HEK293 (cell line): ENCODE measurements around the gene PLEKHA3.

Experiments used
- CTCF ChIA-PET: fragments of 350-600 bp; formaldehyde crosslinking; extraction: SDS; loops from one replicate; lab custom pipeline; 2021; ENCODE audit warnings: antibody characterized with exemption; lab: Yijun Ruan, JAX
- POLR2A ChIA-PET: fragments of 300-600 bp; formaldehyde crosslinking; extraction: SDS; loops from one replicate; lab custom pipeline; 2020; ENCODE audit warnings: antibody characterized with exemption, inconsistent platforms; lab: Yijun Ruan, JAX
- H3K27ac ChIP-seq: fragments of 200-500 bp; sonication (Bioruptor generic); 2 replicates; pipeline ENCODE4 v1.5.1; 2014; ENCODE audit warnings: low read depth, low read length, control low read depth, inconsistent platforms; ENCODE audit errors: extremely low read depth
- H3K36me3 ChIP-seq, 2 experiments: fragments of 200-500 bp in 1 of 2; sonication (Bioruptor generic) in 1 of 2; 1 replicate in 1 of 2; 2 replicates in 1 of 2; pipeline ENCODE4 v1.5.1; 2014 to 2017; ENCODE audit warnings: inconsistent platforms in 2 of 2, low read length in 2 of 2; ENCODE audit not compliant: control insufficient read depth in 2 of 2, insufficient read depth in 1 of 2
- H3K4me1 ChIP-seq: fragments of 200-500 bp; sonication (Bioruptor generic); 2 replicates; pipeline ENCODE4 v1.5.1; 2014; ENCODE audit warnings: mild to moderate bottlenecking, low read length, inconsistent platforms; ENCODE audit not compliant: control insufficient read depth, insufficient read depth
- H3K4me3 ChIP-seq: 2 replicates; pipeline ENCODE4 v1.5.1; 2011; ENCODE audit warnings: low read depth, mild to moderate bottlenecking, control low read depth, low read length, moderate library complexity
- H3K9me3 ChIP-seq: fragments of 200-500 bp; sonication (Bioruptor generic); 2 replicates; pipeline ENCODE4 v1.5.1; 2014; ENCODE audit warnings: low read depth, low read length, inconsistent platforms; ENCODE audit not compliant: control insufficient read depth, insufficient read depth
- CTCF ChIP-seq: fragments of 450-650 bp; formaldehyde crosslinking; IDR thresholded peaks from 2 replicates; pipeline ENCODE4 v1.5.1; 2016; ENCODE audit warnings: missing biosample characterization, missing genetic modification characterization
- KLF17 ChIP-seq: fragments of 450-650 bp; formaldehyde crosslinking; IDR thresholded peaks from 2 replicates; pipeline ENCODE4 v1.5.1; 2016; ENCODE audit warnings: missing biosample characterization, missing genetic modification characterization
- PBX3 ChIP-seq: sonication (generic); formaldehyde crosslinking; IDR thresholded peaks from 2 replicates; pipeline ENCODE4 v1.8.1; 2022; ENCODE audit warnings: mild to moderate bottlenecking, moderate library complexity, missing genetic modification reagents
- ZBTB21 ChIP-seq: fragments of 450-650 bp; formaldehyde crosslinking; IDR thresholded peaks from 2 replicates; pipeline ENCODE4 v1.5.1; 2017; ENCODE audit warnings: missing biosample characterization, missing genetic modification characterization
- ZIC2 ChIP-seq: fragments of 450-650 bp; formaldehyde crosslinking; IDR thresholded peaks from 2 replicates; pipeline ENCODE4 v1.5.1; 2016; ENCODE audit warnings: missing biosample characterization, missing genetic modification characterization
- ZNF114 ChIP-seq: fragments of 450-650 bp; formaldehyde crosslinking; IDR thresholded peaks from 2 replicates; pipeline ENCODE4 v1.5.0; 2017; ENCODE audit warnings: missing biosample characterization, missing genetic modification characterization
- ZNF133 ChIP-seq: fragments of 450-650 bp; formaldehyde crosslinking; IDR thresholded peaks from 2 replicates; pipeline ENCODE4 v1.5.1; 2016; ENCODE audit warnings: missing biosample characterization, missing genetic modification characterization
- ZNF175 ChIP-seq: fragments of 450-650 bp; formaldehyde crosslinking; IDR thresholded peaks from 2 replicates; pipeline ENCODE4 v1.5.1; 2016; ENCODE audit warnings: missing biosample characterization, missing genetic modification characterization
- ZNF214 ChIP-seq: fragments of 450-650 bp; formaldehyde crosslinking; IDR thresholded peaks from 2 replicates; pipeline ENCODE4 v1.5.1; 2017; ENCODE audit warnings: missing biosample characterization, mild to moderate bottlenecking, missing genetic modification characterization, borderline replicate concordance
- ZNF280C ChIP-seq: fragments of 450-650 bp; formaldehyde crosslinking; IDR thresholded peaks from 2 replicates; pipeline ENCODE4 v1.5.1; 2016; ENCODE audit warnings: missing biosample characterization, missing genetic modification characterization
- ZNF341 ChIP-seq: fragments of 450-650 bp; formaldehyde crosslinking; IDR thresholded peaks from 2 replicates; pipeline ENCODE4; 2016; ENCODE audit warnings: low read depth, missing biosample characterization, missing genetic modification characterization
- ZNF48 ChIP-seq: fragments of 450-650 bp; formaldehyde crosslinking; IDR thresholded peaks from 2 replicates; pipeline ENCODE4 v1.5.1; 2016; ENCODE audit warnings: missing biosample characterization, missing genetic modification characterization
- ZNF518A ChIP-seq: fragments of 450-650 bp; formaldehyde crosslinking; conservative IDR thresholded peaks from 2 replicates; pipeline ENCODE4 v1.5.1; 2016; ENCODE audit warnings: low read depth, missing biosample characterization, missing genetic modification characterization
- ZNF548 ChIP-seq: fragments of 450-650 bp; formaldehyde crosslinking; IDR thresholded peaks from 2 replicates; pipeline ENCODE4 v1.5.1; 2016; ENCODE audit warnings: missing biosample characterization, missing genetic modification characterization
- ZNF692 ChIP-seq: fragments of 450-650 bp; formaldehyde crosslinking; IDR thresholded peaks from 2 replicates; pipeline ENCODE4 v1.5.1; 2016; ENCODE audit warnings: missing biosample characterization, missing genetic modification characterization
- ZNF701 ChIP-seq: fragments of 450-650 bp; formaldehyde crosslinking; IDR thresholded peaks from 2 replicates; pipeline ENCODE4 v1.5.1; 2016; ENCODE audit warnings: missing biosample characterization, missing genetic modification characterization
- ZNF776 ChIP-seq: fragments of 450-650 bp; formaldehyde crosslinking; IDR thresholded peaks from 2 replicates; pipeline ENCODE4 v1.5.0; 2017; ENCODE audit warnings: missing biosample characterization, missing genetic modification characterization, borderline replicate concordance
- ZNF830 ChIP-seq: fragments of 450-650 bp; IDR thresholded peaks from 2 replicates; pipeline ENCODE4 v1.5.0; 2018; ENCODE audit warnings: missing biosample characterization, missing genetic modification characterization, low read depth, mild to moderate bottlenecking, moderate library complexity

PLEKHA3 gene

GRCh38 chr2:178521304-178522150 lies 41.3 kb downstream of the PLEKHA3 start:
- ChIA-PET POLR2A (no interaction called here), CTCF (interaction anchor here (0.6 to 1.4 kb wide), 2 partner anchors 26 to 406 kb away, joined by 3 to 5 read pairs; no protein-coding TSS in a partner anchor)
- H3K4me1 ChIP-seq, result no peaks in the 10 kb centered on the region
- no peak overlapping the region for H3K4me3 ChIP-seq
- H3K9me3 ChIP-seq, result no peaks in the 10 kb centered on the region
- H3K27ac ChIP-seq, result no peak overlapping the region
- TF ChIP-seq ZNF830 (tag by site-specific recombination) (no peak), ZNF214 (tag by site-specific recombination) (no peak), ZNF548 (peak; percentile 63; the same call in 1 of the 2 replicates), ZNF341 (tag by site-specific recombination) (no peak), ZNF701 (tag by site-specific recombination) (no peak)
- H3K36me3 ChIP-seq, result peaks cover 0 to 10% of the 10 kb centered on the region in 2 experiments; a peak in 2 of 3 replicates

- 0 out of 2 replicates have a peak overlapping the region, but pooled peaks have one; percentile 2 for H3K27ac ChIP-seq
- H3K36me3 ChIP-seq, result peaks cover 0 to 9% of the 10 kb centered on the region in 2 experiments; a peak in 1 of 3 replicates
- POLR2A ChIA-PET, result interaction anchor here (2.8 kb wide), 1 partner anchor 72 kb away, joined by 10 read pairs; the partner anchor contains the start of genes PJVK and PRKRA
- H3K9me3 ChIP-seq, result no peaks in the 10 kb centered on the region
- CTCF ChIA-PET, result interaction anchor here (0.7 to 1.8 kb wide), 14 partner anchors 10 to 467 kb away, joined by 3 to 6 read pairs (median 3); no protein-coding TSS in a partner anchor
- H3K4me1 ChIP-seq, result no peaks in the 10 kb centered on the region
- H3K4me3 ChIP-seq, result peak overlapping the region; percentile 85
- peak; percentile 98 for TF ChIP-seq ZBTB21 (tag by site-specific recombination)
- TF ChIP-seq ZNF280C (tag by site-specific recombination), result no peak
- peak; percentile 82 for TF ChIP-seq ZNF518A (tag by site-specific recombination)
- no peak for TF ChIP-seq ZNF175 (tag by site-specific recombination)
- peak; percentile 56; the same call in 1 of the 2 replicates for TF ChIP-seq ZNF692 (tag by site-specific recombination)
- 0 out of 2 replicates have a peak, but pooled peaks have one; percentile 41 for TF ChIP-seq KLF17 (tag by site-specific recombination)
- TF ChIP-seq ZNF133 (tag by site-specific recombination), result no peak
- TF ChIP-seq ZNF214 (tag by site-specific recombination), result no peak
- TF ChIP-seq ZNF341 (tag by site-specific recombination), result peak; percentile 64
- TF ChIP-seq CTCF (tag by site-specific recombination), result peak; percentile 94
- TF ChIP-seq PBX3 (CRISPR knock-in tag), result no peak
- TF ChIP-seq ZNF48, result no peak
- TF ChIP-seq ZNF114 (tag by site-specific recombination), result no peak
- no peak for TF ChIP-seq ZIC2 (tag by site-specific recombination)
- no peak for TF ChIP-seq ZNF776 (tag by site-specific recombination)
These were observed 42.8 kb downstream of the PLEKHA3 start for GRCh38 chr2:178522950-178523595.
